GM21825 (cell line): Measurements from ENCODE around the gene FES.
A peak's percentile ranks its signal among the peaks of the same experiment; 100 is the strongest.
"Not testable (repeated sequence)": the region's sequence is repeated elsewhere in the genome, so short reads cannot be mapped to it uniquely, and the experiment has no call there.

Experiments used
- ATAC-seq: cut with Tn5 transposase; IDR thresholded peaks from one replicate; pipeline ENCODE4 v1.9.1; 2021; ENCODE audit warnings: mild to moderate bottlenecking, moderate library complexity; ENCODE audit not compliant: unreplicated experiment

Gene FES

DNA sequence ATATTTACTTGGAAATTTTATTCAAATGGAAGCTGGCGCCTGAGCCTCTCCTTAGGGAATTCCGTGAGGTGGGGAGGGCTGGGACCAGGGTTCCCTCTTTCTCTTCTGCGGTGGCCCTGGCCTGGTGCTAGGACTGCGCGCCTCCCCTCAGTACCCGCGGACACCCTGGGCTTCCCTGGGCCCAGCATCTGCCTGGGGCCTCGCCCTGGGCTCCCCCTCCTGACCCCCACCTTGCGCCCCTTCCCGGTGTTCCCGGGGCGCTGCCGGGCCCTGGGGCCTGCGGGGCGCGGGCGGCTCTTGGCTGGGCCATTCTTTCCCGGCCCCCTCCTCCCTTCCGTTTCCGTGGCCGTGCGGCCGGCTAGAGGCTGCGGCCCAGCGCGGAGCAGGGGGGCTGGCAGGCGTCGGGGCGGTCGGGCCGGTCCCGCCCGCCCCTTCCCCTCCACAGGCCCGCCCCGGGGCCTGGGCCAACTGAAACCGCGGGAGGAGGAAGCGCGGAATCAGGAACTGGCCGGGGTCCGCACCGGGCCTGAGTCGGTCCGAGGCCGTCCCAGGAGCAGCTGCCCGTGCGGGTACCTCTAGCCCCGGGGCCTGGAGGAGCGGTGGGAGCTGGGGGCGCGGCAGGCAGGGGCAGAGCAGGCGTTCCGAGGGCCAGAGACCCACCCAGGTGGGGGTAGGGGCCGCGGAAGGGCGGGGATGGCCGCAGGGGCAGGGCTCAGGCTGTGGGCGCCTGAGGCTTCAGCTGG is at the start of gene FES:
TSS of gene FES (plus strand) at position 529 of the 743 bp plus-strand sequence. CDS start 542 bp downstream, outside the sequence.
- no peak for ATAC-seq

GRCh38 chr15:90834626-90835025 is 49.7 kb upstream of the FES start:
- ATAC-seq = no peak

DNA sequence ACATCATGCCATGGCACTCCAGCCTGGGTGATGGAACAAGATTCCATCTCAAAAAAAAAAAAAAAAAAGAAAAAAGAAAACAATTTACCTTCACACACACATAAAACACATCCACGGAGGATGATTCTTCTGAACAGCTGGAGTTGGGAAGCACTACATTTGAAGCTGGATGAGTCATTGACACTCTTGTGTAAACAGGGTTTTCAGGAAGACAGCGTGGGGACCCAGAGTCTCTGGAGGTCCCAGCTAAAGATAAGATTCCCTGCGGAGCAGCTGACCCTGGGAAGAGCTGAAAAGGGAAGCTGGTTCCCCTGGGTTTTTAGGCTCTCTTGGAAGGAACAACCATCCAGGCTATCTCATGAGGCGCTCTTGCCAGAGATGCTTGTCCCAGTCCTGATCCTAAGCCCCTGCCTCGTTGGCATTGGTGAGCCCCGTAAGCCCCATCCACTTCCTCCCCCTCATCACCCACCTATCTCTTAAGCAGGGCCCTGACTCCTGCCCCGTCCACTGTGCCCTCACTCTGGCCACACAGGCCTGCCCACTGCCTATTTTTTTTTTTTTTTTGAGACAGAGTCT is 47.9 kb upstream of the FES start:
- no peak for ATAC-seq

DNA sequence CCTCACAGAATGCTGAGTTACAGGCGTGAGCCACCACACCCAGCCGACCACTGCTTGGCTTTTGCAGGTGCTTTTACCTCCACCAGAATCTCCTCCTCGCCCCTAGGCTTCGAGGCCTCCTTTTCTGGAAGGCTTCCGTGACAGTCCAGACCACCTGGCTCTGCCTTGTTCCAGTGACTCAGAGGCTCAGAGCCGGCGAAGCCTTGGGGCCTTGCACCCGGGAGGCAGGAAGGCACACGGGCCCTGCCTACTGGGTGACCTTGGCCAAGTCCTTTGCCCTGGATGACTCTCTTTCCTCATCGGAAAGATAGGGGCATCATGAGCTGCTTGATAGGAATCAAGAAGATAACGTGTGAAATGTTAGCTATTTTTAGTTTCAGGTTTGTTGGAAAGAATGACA is 47.2 kb upstream of the FES start:
- ATAC-seq = no peak

GRCh38 chr15:90838139-90838538 is 46.2 kb upstream of the FES start:
- ATAC-seq = no peak

DNA sequence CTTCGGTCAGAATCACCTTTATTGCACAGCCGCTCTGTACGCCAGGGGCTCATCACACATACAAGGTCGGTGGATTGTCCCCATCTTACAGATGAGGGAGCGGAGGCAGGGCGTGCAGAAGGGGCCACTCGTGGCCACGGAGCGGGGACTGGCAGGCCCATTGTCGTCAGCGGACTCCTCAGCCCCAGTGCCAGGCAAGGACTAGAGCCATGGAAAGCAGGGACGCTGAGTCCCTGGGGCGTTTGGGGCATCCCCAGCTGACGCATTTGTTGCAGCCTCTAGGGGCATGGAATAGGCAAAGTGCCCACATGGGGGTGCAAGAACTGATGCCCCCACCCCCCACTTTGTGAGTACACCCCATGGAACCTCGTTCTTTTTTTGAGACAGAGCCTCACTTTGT is 45.8 kb upstream of the FES start:
- ATAC-seq = no peak

- ATAC-seq = peak; percentile 89
Measured at GRCh38 chr15:90839187-90840071, 44.9 kb upstream of the FES start.

DNA sequence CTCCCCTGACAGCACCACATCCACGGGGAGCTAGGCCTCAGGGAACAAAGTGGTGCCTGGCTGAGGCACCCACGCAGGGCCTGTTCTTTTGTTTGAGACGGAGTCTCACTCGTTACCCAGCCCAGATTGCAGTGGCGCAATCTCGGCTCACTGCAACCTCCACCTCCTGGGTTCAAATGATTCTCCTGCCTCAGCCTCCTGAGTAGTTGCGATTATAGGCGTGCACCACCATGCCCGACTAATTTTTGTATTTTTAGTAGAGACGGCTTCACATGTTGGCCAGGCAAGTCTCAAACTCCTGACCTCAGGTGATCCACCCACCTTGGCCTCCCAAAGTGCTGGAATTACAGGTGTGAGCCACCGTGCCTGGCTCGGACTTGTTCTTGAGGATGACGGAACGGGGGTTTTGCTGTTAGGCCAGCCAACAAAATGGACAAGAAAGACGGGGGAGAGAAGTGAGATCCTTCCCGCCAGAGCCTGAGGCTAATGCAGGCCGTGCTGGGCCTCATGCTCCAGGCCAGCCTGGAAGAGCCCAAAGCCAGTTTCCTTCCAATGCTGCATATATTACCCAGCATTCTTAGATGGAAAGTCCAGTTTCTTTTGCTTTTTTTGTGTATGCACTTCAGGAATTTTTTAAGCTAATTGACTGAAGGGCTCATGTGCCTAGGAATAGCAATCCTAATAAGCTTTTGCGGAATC is 44.0 kb upstream of the FES start:
- no peak for ATAC-seq

- no peak for ATAC-seq
Measured at GRCh38 chr15:90840954-90841353, 43.4 kb upstream of the FES start.

GRCh38 chr15:90844696-90845095 is 39.6 kb upstream of the FES start:
- no peak for ATAC-seq

DNA sequence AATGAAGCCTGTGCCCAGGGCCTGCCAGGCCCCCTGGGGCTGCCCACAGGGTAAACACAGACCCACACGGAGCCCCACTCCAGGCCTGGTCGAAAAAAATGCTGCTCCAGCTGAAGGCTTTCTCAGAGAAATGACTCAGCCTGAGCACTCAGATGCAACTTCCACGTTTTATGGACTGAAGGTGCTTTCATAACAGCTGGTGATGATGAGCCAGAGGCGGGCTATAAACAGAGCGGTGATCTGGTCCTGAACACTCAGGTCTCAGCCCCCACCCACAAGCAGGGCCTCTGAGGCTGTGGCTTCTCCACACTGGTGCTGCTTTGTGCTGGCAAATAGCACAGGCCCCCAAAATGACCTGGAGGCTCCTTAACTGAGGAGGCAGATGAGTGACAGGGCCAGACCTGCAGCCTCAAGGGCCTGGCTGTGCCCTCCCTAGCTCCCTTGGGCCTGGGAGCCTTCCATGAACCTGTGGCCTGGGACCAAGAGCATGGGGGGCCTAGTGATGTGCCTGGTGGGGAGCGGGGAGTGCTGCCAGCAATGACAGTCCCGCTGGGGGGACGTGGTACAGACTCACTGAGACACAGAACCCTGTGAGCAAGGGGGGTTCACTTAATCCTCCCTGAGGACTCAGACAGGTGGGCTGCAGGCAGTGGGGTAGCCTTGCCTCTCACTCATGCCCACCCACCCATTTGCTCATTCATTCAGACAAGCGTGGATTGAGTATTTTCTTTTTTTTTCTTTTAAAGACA is 38.9 kb upstream of the FES start:
- peak; percentile 88 for ATAC-seq

- ATAC-seq = not testable (repeated sequence)
Measured at GRCh38 chr15:90849424-90849823, 34.9 kb upstream of the FES start.

GRCh38 chr15:90851114-90851513 is 33.2 kb upstream of the FES start:
- ATAC-seq = no peak

DNA sequence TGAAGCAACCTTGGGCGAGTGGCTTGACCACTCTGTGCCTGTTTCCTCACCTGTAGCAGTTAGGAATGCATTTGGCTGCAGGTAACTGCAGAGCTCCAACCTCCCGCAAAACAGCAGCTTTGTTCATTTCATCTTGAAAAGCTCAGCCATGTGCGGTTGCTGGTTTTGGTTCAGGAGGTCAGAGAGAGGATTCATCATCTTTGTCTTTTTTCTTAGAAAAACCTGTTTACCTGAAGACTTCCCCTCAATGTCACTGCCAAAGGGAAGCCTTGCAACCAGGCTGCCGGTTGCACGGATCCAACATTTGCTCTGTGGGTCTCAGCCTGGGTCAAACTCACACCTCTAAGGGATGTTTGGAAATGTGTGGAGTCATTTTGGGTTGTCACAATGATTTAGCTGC is 32.4 kb upstream of the FES start:
- no peak for ATAC-seq

- no peak for ATAC-seq
Measured at GRCh38 chr15:90855139-90855538, 29.2 kb upstream of the FES start.

DNA sequence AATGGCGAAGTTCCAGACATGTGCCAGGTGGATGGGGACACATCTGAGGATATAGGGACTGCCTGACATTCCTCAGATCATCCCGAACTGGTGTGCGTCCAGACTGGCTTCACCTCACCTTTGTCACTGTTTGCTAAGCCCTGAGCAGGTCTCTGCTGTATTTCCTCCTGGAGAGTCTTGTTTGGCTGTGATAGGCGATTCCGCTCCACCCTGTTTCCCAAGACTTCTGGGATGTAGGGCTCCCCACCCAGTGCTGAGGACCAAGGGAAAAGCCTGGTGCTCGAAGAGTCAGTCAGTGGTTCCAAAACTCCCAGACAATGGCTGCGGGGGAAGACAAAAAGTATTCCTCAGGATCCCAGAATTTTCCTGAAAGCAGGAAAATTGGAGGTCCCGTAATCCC is 27.0 kb upstream of the FES start:
- ATAC-seq = no peak

- no peak for ATAC-seq
Measured at GRCh38 chr15:90857883-90858443, 26.3 kb upstream of the FES start.

DNA sequence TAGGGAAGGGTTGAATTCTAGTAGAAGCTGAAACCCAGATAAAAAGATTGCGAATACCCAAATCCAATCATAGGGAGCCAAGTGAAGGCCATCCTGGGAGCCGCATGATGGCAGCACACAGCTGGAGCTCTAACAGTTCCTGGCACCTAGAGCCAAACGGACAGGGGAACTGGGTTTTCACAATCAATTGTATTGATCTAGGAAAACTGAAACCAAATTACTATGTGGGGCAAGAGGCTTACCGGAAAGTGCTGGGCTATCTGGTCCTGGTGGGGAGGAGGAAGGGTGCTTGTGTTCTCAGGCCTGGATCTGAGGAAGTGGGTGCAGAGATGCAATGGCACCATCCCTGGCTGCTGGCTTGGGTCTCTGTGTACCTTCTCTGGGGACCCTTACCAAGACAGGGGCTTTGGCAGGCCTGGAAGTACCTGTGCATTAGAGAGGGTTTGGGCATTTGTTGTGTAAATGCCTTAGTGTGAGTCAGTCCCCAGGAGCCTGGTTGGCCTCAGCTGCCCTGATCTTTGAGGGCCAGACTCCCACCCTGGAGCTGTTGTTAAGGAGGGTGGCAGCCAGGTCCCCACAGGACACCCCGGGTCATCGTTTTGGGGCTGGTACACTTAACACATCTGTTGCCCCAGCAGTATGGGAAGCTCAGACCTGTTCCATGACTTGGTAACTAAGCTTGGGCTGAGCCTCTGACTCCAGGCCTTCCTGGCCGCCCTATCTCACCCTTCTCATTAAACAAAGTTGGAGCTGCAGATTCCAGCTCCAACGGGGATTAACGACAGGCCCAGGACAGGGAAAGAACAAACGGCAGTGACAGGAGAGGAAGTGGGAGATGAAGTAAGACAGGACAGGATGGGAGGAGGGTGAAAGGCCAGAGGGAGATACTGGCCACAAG is 24.8 kb upstream of the FES start:
- no peak for ATAC-seq

- ATAC-seq = no peak
Measured at GRCh38 chr15:90860450-90860849, 23.9 kb upstream of the FES start.
